GM12891 (cell line): ENCODE results near the gene GRAMD2A.

ENCODE experiments used
- DNase-seq: peaks from one replicate; pipeline ENCODE4 v3.0.0; 2011; ENCODE audit warnings: low spot score; ENCODE audit not compliant: insufficient read length
- FAIRE-seq: peaks from 2 replicates; lab custom pipeline; 2011; peaks lifted over from hg19 to GRCh38; lab: Jason Lieb, UNC
- PAX5 ChIP-seq: IDR thresholded peaks from 2 replicates; pipeline ENCODE4 v1.6.1; 2011; ENCODE audit warnings: low read length, moderate library complexity, mild to moderate bottlenecking; ENCODE audit not compliant: insufficient read depth, severe bottlenecking
- POLR2A ChIP-seq: IDR thresholded peaks from 2 replicates; pipeline ENCODE4 v1.6.1; 2011; ENCODE audit warnings: low read depth, low read length, control low read depth
- POLR2AphosphoS5 ChIP-seq: IDR thresholded peaks from 2 replicates; pipeline ENCODE4 v1.6.1; 2011; ENCODE audit warnings: low read depth, low read length, control low read depth
- POU2F2 ChIP-seq: IDR thresholded peaks from 2 replicates; pipeline ENCODE4 v1.6.1; 2011; ENCODE audit warnings: low read depth, mild to moderate bottlenecking, control low read depth, low read length, moderate library complexity
- SPI1 ChIP-seq: IDR thresholded peaks from 2 replicates; pipeline ENCODE4 v1.6.1; 2011; ENCODE audit warnings: low read depth, low read length, control low read depth
- TAF1 ChIP-seq: IDR thresholded peaks from 2 replicates; pipeline ENCODE4 v1.6.1; 2011; ENCODE audit warnings: low read depth, low read length, control low read depth

GRAMD2A gene

GRCh38 chr15:72222393-72222792, 24.8 kb upstream of the GRAMD2A start:
- TF ChIP-seq POLR2A (peak; percentile 50; the same call in 1 of the 2 replicates), TAF1 (no peak), POLR2AphosphoS5 (peak; percentile 78)
- FAIRE-seq (no peak), DNase-seq (no peak)

DNA sequence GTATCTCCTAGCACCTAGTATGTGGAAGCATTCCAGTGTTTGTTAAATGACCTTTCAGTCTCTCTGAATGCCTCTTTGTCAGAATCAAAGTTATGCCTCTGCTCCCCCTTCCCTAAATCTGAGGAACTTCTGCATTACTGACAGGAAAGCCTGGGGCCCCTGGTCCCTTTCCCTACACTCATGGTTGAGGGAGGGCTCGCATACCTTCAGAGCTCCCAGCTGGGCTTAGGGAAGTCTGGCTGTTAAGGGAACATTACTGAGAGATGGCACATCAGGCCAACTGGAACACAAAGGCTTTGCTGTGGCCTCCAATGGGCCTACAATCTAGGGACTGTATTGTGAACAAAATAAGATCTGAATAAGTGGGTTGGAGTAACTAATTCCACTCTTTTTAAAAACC, 23.1 kb upstream of the GRAMD2A start:
- no peak for FAIRE-seq
- no peak for TF ChIP-seq TAF1
- TF ChIP-seq POU2F2 = no peak
- no peak for TF ChIP-seq PAX5
- no peak for TF ChIP-seq SPI1
- no peak for TF ChIP-seq POLR2A
- no peak for TF ChIP-seq POLR2AphosphoS5
- DNase-seq = no peak

- no peak for FAIRE-seq
- no peak for DNase-seq
- TF ChIP-seq POLR2A = no peak
- no peak for TF ChIP-seq TAF1
- TF ChIP-seq PAX5 = no peak
- TF ChIP-seq SPI1 = no peak
- no peak for TF ChIP-seq POU2F2
- TF ChIP-seq POLR2AphosphoS5 = no peak
These were observed 19.6 kb upstream of the GRAMD2A start for GRCh38 chr15:72217216-72217615.

GRCh38 chr15:72216079-72216478, 18.5 kb upstream of the GRAMD2A start:
- DNase-seq = no peak
- TF ChIP-seq POU2F2 (no peak), POLR2AphosphoS5 (no peak), SPI1 (no peak), PAX5 (no peak), POLR2A (no peak), TAF1 (no peak)
- FAIRE-seq = no peak

GRCh38 chr15:72207558-72208085, 10.0 kb upstream of the GRAMD2A start:
- TF ChIP-seq POU2F2 = no peak
- TF ChIP-seq SPI1 = no peak
- no peak for TF ChIP-seq TAF1
- no peak; the same call in none of the 2 replicates for TF ChIP-seq POLR2A
- TF ChIP-seq PAX5 = no peak
- TF ChIP-seq POLR2AphosphoS5 = no peak; the same call in 1 of the 2 replicates
- no peak for DNase-seq
- FAIRE-seq = no peak

DNA sequence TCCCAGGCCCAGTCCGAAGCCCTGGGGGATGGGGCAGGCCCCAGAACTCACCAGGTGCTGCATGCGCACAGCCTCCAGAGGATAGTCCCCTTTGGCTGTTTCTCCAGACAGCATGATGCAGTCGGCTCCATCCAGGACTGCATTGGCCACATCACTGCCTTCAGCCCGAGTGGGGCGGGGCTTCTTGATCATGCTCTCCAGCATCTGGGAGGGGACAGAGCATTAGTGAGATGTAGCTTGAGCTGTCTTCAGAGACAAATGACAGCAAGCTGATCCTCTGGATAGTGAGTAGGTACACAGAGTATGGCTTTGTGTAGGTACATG, 9.1 kb upstream of the GRAMD2A start:
- FAIRE-seq (peak; percentile 20), DNase-seq (no peak)
- TF ChIP-seq POLR2AphosphoS5 = no peak; the same call in 1 of the 2 replicates

- no peak for TF ChIP-seq POLR2A
- TF ChIP-seq POU2F2 = no peak
- TF ChIP-seq TAF1 = no peak
- no peak for TF ChIP-seq POLR2AphosphoS5
- no peak for TF ChIP-seq PAX5
- no peak for TF ChIP-seq SPI1
- DNase-seq = no peak
- no peak for FAIRE-seq
These were observed 8.5 kb upstream of the GRAMD2A start for GRCh38 chr15:72205896-72206676.

GRCh38 chr15:72205273-72205672, 7.7 kb upstream of the GRAMD2A start:
- no peak for TF ChIP-seq PAX5
- TF ChIP-seq POLR2A = no peak
- TF ChIP-seq SPI1 = no peak
- no peak for TF ChIP-seq POLR2AphosphoS5
- TF ChIP-seq POU2F2 = no peak
- no peak for TF ChIP-seq TAF1
- no peak for FAIRE-seq
- DNase-seq = no peak

DNA sequence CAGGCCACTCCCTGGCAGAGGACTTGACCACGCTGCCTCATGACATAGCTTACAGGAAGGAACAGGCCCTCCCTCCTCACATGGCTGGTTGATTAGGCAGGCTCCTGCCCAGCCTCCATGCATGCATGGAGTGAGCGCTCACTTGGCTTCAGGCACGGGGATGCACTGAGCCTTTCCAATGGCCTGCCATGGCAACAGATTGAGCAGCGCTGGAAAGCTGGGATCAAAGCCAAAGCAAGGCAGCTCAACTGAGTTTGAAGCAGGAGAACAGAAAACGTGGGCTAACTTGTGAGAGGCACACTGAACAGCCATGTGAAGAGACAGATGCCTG, 5.9 kb upstream of the GRAMD2A start:
- DNase-seq (no peak), FAIRE-seq (no peak)
- TF ChIP-seq POLR2A (no peak), PAX5 (no peak), TAF1 (no peak), POLR2AphosphoS5 (no peak), POU2F2 (no peak), SPI1 (no peak)
